Stimulated activated naive B cell treated with anti-CD40 and anti-IgM and Interleukin-4, amounts not matched to agents 10 μg/mL and 1 μg/mL and 100 μg/mL, for 72 hours (primary cell): Measurements from ENCODE around the gene G3BP2.
"Not testable (repeated sequence)": the region's sequence is repeated elsewhere in the genome, so short reads cannot be mapped to it uniquely, and the experiment has no call there.

Experiments used
- ATAC-seq, 2 donors: fragments of 150-1000 bp; cut with Tn5 transposase; replicated peaks; 2 replicates each; pipeline ENCODE4 v1.10.0; 2021; ENCODE audit warnings: moderate library complexity in 1 of 2
- DNase-seq: peaks from one replicate; pipeline ENCODE4 v3.0.0; 2021
- H3K27ac Mint-ChIP-seq: one replicate; pipeline ENCODE4 v1.8.0; 2022; ENCODE audit warnings: mild to moderate bottlenecking, mixed read lengths
- H3K27me3 Mint-ChIP-seq, 2 donors: one replicate each; pipeline ENCODE4 v1.8.0; 2022; ENCODE audit warnings: mixed read lengths in 2 of 2
- H3K36me3 Mint-ChIP-seq, 2 donors: one replicate each; pipeline ENCODE4 v1.8.0; 2022; ENCODE audit warnings: mixed read lengths in 2 of 2, mild to moderate bottlenecking in 1 of 2
- H3K4me1 Mint-ChIP-seq, 2 donors: one replicate each; pipeline ENCODE4 v1.8.0; 2022; ENCODE audit warnings: mixed read lengths in 2 of 2, mild to moderate bottlenecking in 1 of 2
- H3K4me3 Mint-ChIP-seq, 2 donors: one replicate each; pipeline ENCODE4 v1.8.0; 2022; ENCODE audit warnings: mild to moderate bottlenecking in 2 of 2, mixed read lengths in 2 of 2, moderate library complexity in 1 of 2
- H3K9me3 Mint-ChIP-seq, 2 donors: one replicate each; pipeline ENCODE4 v1.8.0; 2022; ENCODE audit warnings: mixed read lengths in 2 of 2, mild to moderate bottlenecking in 1 of 2

The G3BP2 gene

DNA sequence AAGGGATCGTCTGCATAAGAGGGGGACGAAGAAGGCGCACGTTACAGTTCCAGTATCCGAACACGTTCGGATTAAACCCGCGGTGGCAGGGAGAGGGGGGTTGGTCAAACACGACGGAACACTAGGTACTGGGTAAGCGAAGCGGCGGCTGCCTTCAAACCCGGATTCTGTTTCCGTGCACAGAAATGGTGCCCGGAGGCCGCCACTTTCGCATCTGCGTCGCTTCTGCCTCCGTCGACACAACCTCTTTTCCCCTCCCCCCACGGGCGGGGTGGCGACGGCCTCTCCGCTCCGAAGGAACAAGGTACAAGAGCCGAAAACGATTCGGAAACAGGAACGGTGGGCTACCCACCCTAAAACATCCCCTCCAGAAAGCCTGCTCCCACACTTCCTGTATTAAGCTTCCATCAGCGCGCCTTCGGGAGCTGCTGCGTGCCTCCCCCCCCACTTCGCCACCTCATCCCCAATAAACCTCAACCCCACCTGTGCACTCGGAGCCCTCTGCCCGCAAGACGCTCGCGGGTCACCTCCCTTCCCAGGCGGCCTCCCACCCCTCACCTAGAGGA is 667 bp downstream of the G3BP2 start:
- ATAC-seq (peak; percentile 41 to 50), DNase-seq (peak; percentile 77)
- Mint-ChIP-seq H3K27me3 (no peaks in the 10 kb centered on the region), H3K4me3 (peak overlapping the region; percentile 97 to 98), H3K4me1 (peaks cover 31 to 52% of the 10 kb centered on the region in 2 donors), H3K9me3 (no peaks in the 10 kb centered on the region), H3K27ac (peak overlapping the region; percentile 99), H3K36me3 (peaks cover 14 to 20% of the 10 kb centered on the region in 2 donors)

DNA sequence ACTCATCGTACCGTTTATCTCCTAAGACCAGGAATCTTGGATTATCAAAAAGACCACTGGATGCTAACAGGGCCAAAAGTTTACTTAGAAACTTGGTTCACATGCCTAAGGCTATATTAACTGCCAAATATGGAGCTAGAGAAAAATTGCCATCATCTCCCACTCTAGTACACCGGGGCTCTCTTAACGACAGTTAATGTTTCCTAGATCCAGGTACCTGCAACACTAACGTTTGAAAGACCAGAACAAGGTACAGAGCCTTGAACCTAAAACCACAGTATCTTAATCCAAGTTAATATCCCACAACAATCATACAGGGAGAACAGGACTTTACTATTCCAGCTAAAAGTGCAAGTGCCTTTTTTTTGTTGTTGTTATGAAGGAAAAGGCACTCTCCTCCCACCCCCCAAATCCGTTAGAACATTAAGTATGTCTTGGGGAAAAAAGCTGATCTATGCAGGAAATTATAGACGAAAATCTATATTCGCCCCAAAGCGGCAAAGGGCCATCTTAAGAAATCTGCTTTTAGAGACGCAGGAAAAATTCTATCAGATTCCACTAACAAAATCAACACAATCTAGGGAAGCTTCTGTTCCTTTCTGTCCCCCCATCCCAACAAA is 1.3 kb downstream of the G3BP2 start:
- Mint-ChIP-seq H3K4me1 (peaks cover 33 to 58% of the 10 kb centered on the region in 2 donors), H3K36me3 (peaks cover 18 to 22% of the 10 kb centered on the region in 2 donors), H3K9me3 (no peaks in the 10 kb centered on the region), H3K27me3 (no peaks in the 10 kb centered on the region), H3K4me3 (peak overlapping the region; percentile 97 to 98), H3K27ac (peak overlapping the region; percentile 99)
- no peak for DNase-seq
- ATAC-seq = no peak

DNA sequence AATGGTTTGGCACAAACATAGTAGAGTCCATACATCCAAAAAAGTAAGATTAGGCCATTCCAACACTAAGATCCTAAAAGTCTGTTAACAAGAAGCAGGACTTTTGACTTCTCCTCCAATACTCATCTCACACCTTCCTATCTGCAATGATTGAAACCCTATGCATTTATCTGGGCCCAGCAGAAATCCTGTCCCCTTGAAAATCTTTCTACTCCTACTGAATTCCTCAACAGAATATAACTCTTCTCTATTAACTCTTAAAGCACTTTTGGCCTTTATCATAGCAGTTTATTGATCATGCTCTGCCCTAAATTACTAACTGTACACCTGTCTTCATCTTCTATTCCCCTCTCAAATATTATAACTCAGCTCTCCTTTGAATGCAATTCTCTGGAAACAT is 4.6 kb downstream of the G3BP2 start:
- H3K36me3 Mint-ChIP-seq = peaks cover 22 to 23% of the 10 kb centered on the region in 2 donors
- DNase-seq = no peak
- H3K27me3 Mint-ChIP-seq = no peaks in the 10 kb centered on the region
- no peak for ATAC-seq
- H3K4me1 Mint-ChIP-seq = peaks cover 36 to 68% of the 10 kb centered on the region in 2 donors
- H3K4me3 Mint-ChIP-seq = no peak overlapping the region
- no peaks in the 10 kb centered on the region for H3K9me3 Mint-ChIP-seq
- H3K27ac Mint-ChIP-seq = peak overlapping the region; percentile 10

DNA sequence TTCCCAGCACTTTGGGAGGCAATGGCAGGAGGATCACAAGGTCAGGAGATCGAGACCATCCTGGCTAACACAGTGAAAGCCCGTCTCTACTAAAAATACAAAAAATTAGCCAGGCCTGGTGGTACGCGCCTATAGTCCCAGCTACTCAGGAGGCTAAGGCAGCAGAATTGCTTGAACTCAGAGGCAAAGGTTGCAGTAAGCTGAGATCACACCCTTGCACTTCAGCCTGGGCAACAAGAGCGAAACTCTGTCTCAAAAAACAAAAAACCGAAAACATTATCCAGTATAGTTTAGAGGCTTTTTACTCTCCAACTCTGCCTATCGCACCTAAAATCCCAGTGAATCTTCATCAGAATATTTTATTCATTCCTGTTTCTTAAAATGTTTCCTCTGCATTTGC is 5.6 kb downstream of the G3BP2 start:
- Mint-ChIP-seq H3K36me3 (peaks cover 14 to 18% of the 10 kb centered on the region in 2 donors), H3K4me1 (peaks cover 32 to 66% of the 10 kb centered on the region in 2 donors)
- not testable (repeated sequence) for H3K9me3 Mint-ChIP-seq, H3K4me3 Mint-ChIP-seq, ATAC-seq, H3K27ac Mint-ChIP-seq, DNase-seq, H3K27me3 Mint-ChIP-seq

DNA sequence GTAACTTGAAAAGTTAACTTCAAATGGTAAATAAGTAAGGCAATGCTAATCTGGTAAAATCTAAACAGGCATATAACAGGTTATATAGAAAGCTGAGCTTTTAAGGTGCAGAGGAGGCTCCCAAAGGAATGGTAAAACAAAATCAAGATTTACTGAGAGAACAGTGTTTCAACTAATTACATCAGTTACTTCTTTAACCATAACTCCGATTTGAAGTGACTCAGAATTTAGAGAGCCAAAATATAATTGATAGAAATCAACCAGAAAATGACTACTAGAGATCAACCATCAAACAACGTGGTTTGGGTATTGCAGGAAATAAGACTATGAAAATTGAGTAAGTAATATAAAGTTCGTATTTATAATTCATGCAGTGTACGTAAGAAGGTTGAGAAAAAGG is 6.9 kb downstream of the G3BP2 start:
- H3K4me3 Mint-ChIP-seq = no peak overlapping the region
- ATAC-seq (no peak), DNase-seq (no peak)
- H3K9me3 Mint-ChIP-seq = no peaks in the 10 kb centered on the region
- no peak overlapping the region for H3K27ac Mint-ChIP-seq
- H3K36me3 Mint-ChIP-seq = peaks cover 18 to 20% of the 10 kb centered on the region in 2 donors
- H3K27me3 Mint-ChIP-seq = no peaks in the 10 kb centered on the region
- H3K4me1 Mint-ChIP-seq = peaks cover 28 to 55% of the 10 kb centered on the region in 2 donors

DNA sequence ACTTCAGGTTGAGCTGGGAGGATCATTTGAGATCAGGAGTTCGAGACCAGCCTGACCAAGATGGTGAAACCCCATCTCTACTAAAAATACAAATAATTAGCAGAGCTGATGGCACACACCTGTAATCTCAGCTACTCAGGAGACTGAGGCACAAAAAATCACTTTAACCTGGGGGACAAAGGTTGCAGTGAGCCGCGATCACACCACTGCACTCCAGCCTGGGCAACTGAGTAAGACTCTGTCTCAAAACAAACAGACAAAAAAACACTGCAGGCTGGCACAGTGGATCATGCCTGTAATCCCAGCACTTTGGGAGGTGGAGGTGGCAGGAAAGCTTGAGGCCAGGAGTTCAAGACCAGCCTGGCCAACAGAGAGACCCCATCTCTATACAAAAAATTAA is 8.6 kb downstream of the G3BP2 start:
- peaks cover 17 to 23% of the 10 kb centered on the region in 2 donors for H3K36me3 Mint-ChIP-seq
- H3K4me3 Mint-ChIP-seq, DNase-seq, H3K9me3 Mint-ChIP-seq, H3K27me3 Mint-ChIP-seq, ATAC-seq, H3K27ac Mint-ChIP-seq: not testable (repeated sequence)
- peaks cover 24 to 43% of the 10 kb centered on the region in 2 donors for H3K4me1 Mint-ChIP-seq

DNA sequence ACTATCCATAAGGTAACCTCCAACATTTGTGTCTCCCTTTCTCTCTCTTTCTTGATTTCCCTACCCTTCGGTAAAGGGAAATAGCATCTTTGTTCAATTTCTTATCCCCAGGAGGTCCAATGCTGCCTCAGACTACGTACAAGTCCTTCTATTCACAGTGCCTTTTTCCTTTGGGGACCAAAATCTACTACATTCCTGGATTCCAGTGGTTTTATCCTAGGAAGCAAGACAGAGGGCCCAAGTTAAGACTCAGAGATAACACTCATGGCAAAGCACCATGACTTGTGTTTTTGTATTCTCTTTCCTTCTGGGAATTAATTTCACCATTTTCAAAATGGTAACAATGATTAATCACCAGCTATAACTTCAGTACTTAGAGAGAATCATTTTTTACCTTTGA is 10.6 kb downstream of the G3BP2 start:
- Mint-ChIP-seq H3K27me3 (no peaks in the 10 kb centered on the region), H3K27ac (no peak overlapping the region), H3K9me3 (no peaks in the 10 kb centered on the region), H3K4me3 (no peak overlapping the region), H3K4me1 (peaks cover 11 to 24% of the 10 kb centered on the region in 2 donors), H3K36me3 (peaks cover 14 to 31% of the 10 kb centered on the region in 2 donors)
- DNase-seq (no peak), ATAC-seq (no peak)

DNA sequence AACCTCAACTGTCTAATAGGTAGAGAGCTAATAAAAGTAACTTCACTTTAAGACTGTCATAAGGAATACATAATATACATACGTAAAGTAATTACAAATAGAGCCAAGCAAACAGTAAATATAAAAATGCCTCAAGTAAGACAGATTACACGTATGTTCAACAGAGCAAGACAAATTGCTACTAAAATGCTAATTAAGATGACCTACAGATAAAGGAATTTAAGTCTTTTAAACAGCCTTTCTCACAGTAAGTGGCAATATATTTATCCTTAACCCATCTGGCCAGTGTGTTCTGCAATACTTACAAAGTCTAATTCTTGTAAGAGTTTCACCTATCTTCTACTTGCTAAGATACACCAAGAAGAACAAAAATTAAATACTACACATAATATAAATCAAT is 12.7 kb downstream of the G3BP2 start:
- ATAC-seq (no peak), DNase-seq (no peak)
- no peak overlapping the region for H3K27ac Mint-ChIP-seq
- no peak overlapping the region for H3K4me3 Mint-ChIP-seq
- H3K27me3 Mint-ChIP-seq = no peaks in the 10 kb centered on the region
- H3K36me3 Mint-ChIP-seq = peaks cover 12 to 36% of the 10 kb centered on the region in 2 donors
- peaks cover 6 to 8% of the 10 kb centered on the region in 2 donors for H3K4me1 Mint-ChIP-seq
- no peaks in the 10 kb centered on the region for H3K9me3 Mint-ChIP-seq

DNA sequence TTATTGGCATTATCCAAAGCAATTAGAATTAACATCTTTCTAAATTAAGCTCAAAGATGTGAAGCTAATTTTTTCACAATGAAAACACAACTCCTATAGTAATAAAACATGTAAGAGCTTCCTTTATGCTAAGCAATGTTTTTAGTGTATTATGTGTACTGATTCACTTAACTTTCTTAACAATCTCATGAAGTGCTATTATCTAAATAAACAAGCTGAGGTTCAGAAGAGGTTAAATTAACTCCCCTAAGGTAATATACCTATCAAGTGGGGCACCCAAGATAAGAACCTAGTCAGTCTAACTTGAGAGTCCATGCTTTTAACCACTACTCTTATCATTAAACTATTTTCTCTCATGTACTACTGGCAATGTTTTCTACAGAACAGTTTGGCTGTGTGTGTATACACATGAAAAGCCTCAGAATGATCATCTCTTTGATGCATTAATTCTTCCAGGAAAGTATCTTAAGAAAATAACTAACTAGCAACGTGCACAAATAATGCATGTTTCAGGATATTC is 13.6 kb downstream of the G3BP2 start:
- no peaks in the 10 kb centered on the region for H3K9me3 Mint-ChIP-seq
- DNase-seq = no peak
- no peaks in the 10 kb centered on the region for H3K27me3 Mint-ChIP-seq
- H3K36me3 Mint-ChIP-seq = peaks cover 15 to 32% of the 10 kb centered on the region in 2 donors
- ATAC-seq = no peak
- no peak overlapping the region for H3K27ac Mint-ChIP-seq
- H3K4me1 Mint-ChIP-seq = peaks cover 5% of the 10 kb centered on the region in 2 donors
- no peak overlapping the region for H3K4me3 Mint-ChIP-seq

DNA sequence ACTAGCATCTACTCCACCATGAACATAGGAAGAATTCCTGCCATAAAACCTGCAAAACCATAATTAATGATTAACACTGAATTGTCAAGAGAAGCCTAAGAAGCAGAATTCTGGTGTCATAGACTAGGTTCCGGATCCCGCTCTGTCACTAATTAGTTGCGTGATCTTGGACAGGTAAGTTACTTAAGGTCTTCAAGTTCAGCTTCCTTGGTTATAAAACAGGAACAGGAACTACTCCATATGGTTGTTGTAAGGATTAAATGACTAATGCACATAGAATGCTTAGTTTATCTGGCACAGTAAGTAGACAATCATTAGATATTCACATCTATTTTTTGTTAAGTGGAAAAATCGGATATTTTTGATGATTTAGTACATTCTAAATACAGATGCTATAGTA is 14.3 kb downstream of the G3BP2 start:
- H3K9me3 Mint-ChIP-seq = no peaks in the 10 kb centered on the region
- ATAC-seq (no peak), DNase-seq (no peak)
- peaks cover 5% of the 10 kb centered on the region in 2 donors for H3K4me1 Mint-ChIP-seq
- no peak overlapping the region for H3K27ac Mint-ChIP-seq
- no peaks in the 10 kb centered on the region for H3K27me3 Mint-ChIP-seq
- peaks cover 17 to 35% of the 10 kb centered on the region in 2 donors for H3K36me3 Mint-ChIP-seq
- no peak overlapping the region for H3K4me3 Mint-ChIP-seq

DNA sequence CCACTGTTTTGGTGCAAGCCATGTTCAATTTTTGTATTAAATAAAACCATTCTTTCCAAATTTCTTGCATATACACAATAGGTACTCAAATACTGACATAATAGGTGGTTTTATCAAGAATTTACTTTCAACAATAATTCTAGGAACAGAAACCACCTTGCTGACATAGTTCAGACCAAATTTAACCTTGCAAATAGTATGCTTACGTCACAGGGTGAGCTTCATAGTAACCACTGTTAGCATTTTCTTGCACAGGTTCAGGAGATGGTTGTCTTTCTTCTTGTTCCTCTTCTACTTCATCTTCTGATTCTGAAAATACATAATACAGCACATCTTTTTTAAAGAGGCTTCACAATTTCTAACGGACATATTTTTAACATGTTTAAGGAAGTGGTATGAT is 17.6 kb downstream of the G3BP2 start:
- Mint-ChIP-seq H3K4me1 (peaks cover 5% of the 10 kb centered on the region in 2 donors), H3K36me3 (peaks cover 19 to 26% of the 10 kb centered on the region in 2 donors), H3K4me3 (no peak overlapping the region), H3K9me3 (no peaks in the 10 kb centered on the region), H3K27me3 (no peaks in the 10 kb centered on the region), H3K27ac (peak overlapping the region; percentile 66)
- no peak for DNase-seq
- peak; percentile 61 to 92 for ATAC-seq

DNA sequence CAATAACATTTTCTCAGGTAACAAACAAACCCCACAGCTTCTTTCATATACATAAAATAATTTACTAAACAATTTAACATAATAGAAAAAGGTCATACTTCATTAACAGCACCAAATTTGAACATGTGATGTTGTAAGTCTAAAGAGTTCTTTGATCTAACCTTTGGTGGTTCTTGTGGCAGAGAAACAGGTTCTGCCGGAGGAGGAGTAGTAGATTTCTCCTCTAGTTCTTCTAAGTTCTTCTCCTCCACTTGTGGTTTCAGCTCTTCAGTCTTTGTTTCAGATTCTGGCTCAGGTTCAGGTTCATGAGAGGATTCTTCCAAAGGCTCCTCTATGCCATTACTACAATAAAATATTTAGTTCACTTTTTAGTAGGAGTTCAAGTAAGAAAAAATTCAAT is 18.3 kb downstream of the G3BP2 start:
- Mint-ChIP-seq H3K4me3 (no peak overlapping the region), H3K27ac (no peak overlapping the region), H3K4me1 (peaks cover 5% of the 10 kb centered on the region in 2 donors), H3K36me3 (peaks cover 19 to 26% of the 10 kb centered on the region in 2 donors), H3K27me3 (no peaks in the 10 kb centered on the region), H3K9me3 (no peaks in the 10 kb centered on the region)
- ATAC-seq (no peak), DNase-seq (no peak)

DNA sequence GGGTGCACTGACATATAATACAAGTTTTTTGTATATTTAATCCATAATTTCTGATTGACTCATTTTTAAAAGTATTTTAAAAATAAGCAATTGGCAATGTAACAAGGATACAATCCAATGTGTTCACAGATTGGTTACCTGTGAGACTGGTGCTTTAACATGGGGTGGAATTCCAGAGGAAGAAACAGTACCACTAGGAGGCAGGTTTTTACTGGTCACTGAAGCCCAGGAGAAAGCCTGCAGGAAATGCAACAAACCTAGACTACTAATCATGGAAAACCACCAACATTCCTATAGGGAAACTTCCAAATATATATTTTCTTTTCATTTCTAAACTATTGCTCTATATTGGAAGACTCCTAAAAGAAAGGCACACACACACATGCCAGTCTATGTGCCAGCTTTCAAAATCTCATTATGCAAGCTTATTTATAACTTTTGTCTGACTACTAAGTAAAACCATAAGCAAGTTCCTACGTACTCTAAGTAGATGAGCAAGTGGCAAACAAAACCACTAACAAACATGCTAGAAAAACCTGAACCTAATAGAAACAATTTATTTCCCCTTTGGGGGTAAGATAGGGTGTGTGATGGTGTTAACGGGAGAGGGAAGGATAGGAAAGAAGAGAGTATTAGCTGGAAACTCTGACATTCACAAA is 19.2 kb downstream of the G3BP2 start:
- Mint-ChIP-seq H3K36me3 (peaks cover 19 to 26% of the 10 kb centered on the region in 2 donors), H3K9me3 (no peaks in the 10 kb centered on the region), H3K27ac (peak overlapping the region; percentile 39), H3K4me3 (no peak overlapping the region), H3K27me3 (no peaks in the 10 kb centered on the region), H3K4me1 (peaks cover 5% of the 10 kb centered on the region in 2 donors)
- ATAC-seq (no peak), DNase-seq (no peak)

DNA sequence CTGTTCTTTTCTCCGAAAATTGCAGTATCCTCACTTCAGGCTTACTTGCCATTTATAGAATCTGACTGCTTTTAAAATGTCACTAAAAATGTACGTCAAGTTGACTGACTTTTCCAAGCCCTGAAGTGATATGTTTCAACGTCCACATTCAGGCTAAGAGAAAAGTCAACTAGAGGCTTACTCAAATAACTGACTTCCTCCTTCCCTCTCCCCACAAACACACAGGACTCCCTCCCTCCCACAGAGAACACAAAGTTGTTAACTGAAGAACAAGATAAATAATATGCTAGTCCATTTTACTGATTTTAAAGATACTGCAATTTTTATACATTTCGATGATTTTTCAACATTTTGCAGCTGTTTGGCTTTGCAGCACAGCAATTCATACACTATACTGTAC is 29.1 kb downstream of the G3BP2 start:
- peaks cover 5 to 11% of the 10 kb centered on the region in 2 donors for H3K4me1 Mint-ChIP-seq
- H3K4me3 Mint-ChIP-seq = no peak overlapping the region
- H3K27me3 Mint-ChIP-seq = no peaks in the 10 kb centered on the region
- no peaks in the 10 kb centered on the region for H3K9me3 Mint-ChIP-seq
- H3K27ac Mint-ChIP-seq = no peak overlapping the region
- H3K36me3 Mint-ChIP-seq = peaks cover 24 to 48% of the 10 kb centered on the region in 2 donors
- ATAC-seq (no peak), DNase-seq (no peak)

DNA sequence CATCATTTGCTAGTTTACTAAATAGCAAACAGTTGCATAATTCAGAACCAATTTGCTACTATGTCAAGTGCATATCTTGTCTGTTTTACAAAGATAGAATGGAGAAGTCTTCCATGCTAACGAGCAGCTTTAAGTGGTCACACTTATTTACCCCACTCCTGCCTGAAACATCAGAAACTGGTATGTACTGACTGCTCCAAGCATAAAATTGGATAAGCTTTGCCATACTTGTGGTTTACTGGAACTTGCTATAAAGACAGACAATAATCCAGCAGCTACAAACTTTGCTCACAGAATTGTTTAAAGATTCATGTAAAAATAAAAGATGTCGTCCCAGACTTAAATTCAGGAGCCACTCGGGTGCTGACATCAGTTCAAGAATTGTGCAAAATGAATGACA is 29.6 kb downstream of the G3BP2 start:
- Mint-ChIP-seq H3K4me1 (peaks cover 5 to 11% of the 10 kb centered on the region in 2 donors), H3K4me3 (no peak overlapping the region), H3K27me3 (no peaks in the 10 kb centered on the region), H3K27ac (peak overlapping the region; percentile 25), H3K36me3 (peaks cover 24 to 52% of the 10 kb centered on the region in 2 donors), H3K9me3 (no peaks in the 10 kb centered on the region)
- ATAC-seq (no peak), DNase-seq (no peak)
